SKM-1 treated with dmso at 0.1 percent for 144 hours (cell line): ENCODE measurements around the gene ZBTB7C.

Source experiments
- DNase-seq: peaks from one replicate; lab custom pipeline; 2025; ENCODE audit not compliant: unreplicated experiment; lab: John Stamatoyannopoulos, UW

ZBTB7C gene

GRCh38 chr18:48046843-48047242 lies 362.3 kb downstream of the ZBTB7C start:
- no peak for DNase-seq

- no peak for DNase-seq
These were observed 363.4 kb downstream of the ZBTB7C start for GRCh38 chr18:48045744-48046143.

- DNase-seq = no peak
These were observed 364.2 kb downstream of the ZBTB7C start for GRCh38 chr18:48044944-48045343.

GRCh38 chr18:48043166-48043565 lies 366.0 kb downstream of the ZBTB7C start:
- DNase-seq = no peak

GRCh38 chr18:48042431-48042830 lies 366.8 kb downstream of the ZBTB7C start:
- no peak for DNase-seq

- DNase-seq = no peak
These were observed 368.6 kb downstream of the ZBTB7C start for GRCh38 chr18:48040457-48041110.

GRCh38 chr18:48039769-48040215 lies 369.4 kb downstream of the ZBTB7C start:
- DNase-seq = no peak

GRCh38 chr18:48038636-48039035 lies 370.5 kb downstream of the ZBTB7C start:
- no peak for DNase-seq

GRCh38 chr18:48037481-48038271 lies 371.5 kb downstream of the ZBTB7C start:
- DNase-seq = peak; percentile 19

- no peak for DNase-seq
These were observed 372.4 kb downstream of the ZBTB7C start for GRCh38 chr18:48036641-48037421.

GRCh38 chr18:48036226-48036625 lies 373.0 kb downstream of the ZBTB7C start:
- DNase-seq = no peak

GRCh38 chr18:48035556-48035860 lies 373.7 kb downstream of the ZBTB7C start:
- DNase-seq = no peak

GRCh38 chr18:48034651-48035555 lies 374.3 kb downstream of the ZBTB7C start:
- DNase-seq = no peak

- DNase-seq = no peak
These were observed 375.2 kb downstream of the ZBTB7C start for GRCh38 chr18:48033790-48034650.

GRCh38 chr18:48032876-48033789 lies 376.1 kb downstream of the ZBTB7C start:
- DNase-seq = no peak

GRCh38 chr18:48031641-48032040 lies 377.5 kb downstream of the ZBTB7C start:
- DNase-seq = no peak

GRCh38 chr18:48030616-48031480 lies 378.3 kb downstream of the ZBTB7C start:
- DNase-seq = peak; percentile 29
